Stimulated activated CD8-positive, alpha-beta memory T cell treated with anti-CD3 and anti-CD28 coated beads, Interleukin-7, amount 100 ng/mL, for 24 hours (primary cell): ENCODE data around the gene GRID2.
"Not testable (repeated sequence)": the region's sequence is repeated elsewhere in the genome, so short reads cannot be mapped to it uniquely, and the experiment has no call there.

Experiments
- DNase-seq: peaks from one replicate; pipeline ENCODE4 v3.0.0-alpha.2; 2020; ENCODE audit warnings: low read depth

Gene GRID2

GRCh38 chr4:93317561-93317960, 1013.8 kb downstream of the GRID2 start:
- no peak for DNase-seq

GRCh38 chr4:93319041-93319440, 1015.3 kb downstream of the GRID2 start:
- DNase-seq: no peak

GRCh38 chr4:93320356-93320755, 1016.6 kb downstream of the GRID2 start:
- DNase-seq: no peak

GRCh38 chr4:93327346-93327745, 1023.6 kb downstream of the GRID2 start:
- DNase-seq: no peak

- DNase-seq: no peak
Observed at GRCh38 chr4:93334003-93334402, 1030.2 kb downstream of the GRID2 start.

GRCh38 chr4:93337196-93337595, 1033.4 kb downstream of the GRID2 start:
- no peak for DNase-seq

GRCh38 chr4:93342738-93343137, 1039.0 kb downstream of the GRID2 start:
- no peak for DNase-seq

GRCh38 chr4:93346840-93347239, 1043.1 kb downstream of the GRID2 start:
- no peak for DNase-seq

- no peak for DNase-seq
Observed at GRCh38 chr4:93348896-93349295, 1045.1 kb downstream of the GRID2 start.

- no peak for DNase-seq
Observed at GRCh38 chr4:93351846-93352245, 1048.1 kb downstream of the GRID2 start.

- DNase-seq: no peak
Observed at GRCh38 chr4:93355411-93355810, 1051.6 kb downstream of the GRID2 start.

GRCh38 chr4:93359586-93359985, 1055.8 kb downstream of the GRID2 start:
- no peak for DNase-seq

GRCh38 chr4:93366169-93366755, 1062.5 kb downstream of the GRID2 start:
- not testable (repeated sequence) for DNase-seq

- no peak for DNase-seq
Observed at GRCh38 chr4:93368968-93369367, 1065.2 kb downstream of the GRID2 start.

- no peak for DNase-seq
Observed at GRCh38 chr4:93370256-93370655, 1066.5 kb downstream of the GRID2 start.

- DNase-seq: no peak
Observed at GRCh38 chr4:93373893-93374860, 1070.4 kb downstream of the GRID2 start.

- no peak for DNase-seq
Observed at GRCh38 chr4:93384241-93384640, 1080.5 kb downstream of the GRID2 start.

- no peak for DNase-seq
Observed at GRCh38 chr4:93384887-93385286, 1081.1 kb downstream of the GRID2 start.

- no peak for DNase-seq
Observed at GRCh38 chr4:93394545-93395081, 1090.8 kb downstream of the GRID2 start.

GRCh38 chr4:93396272-93396671, 1092.5 kb downstream of the GRID2 start:
- DNase-seq: no peak

GRCh38 chr4:93403571-93403970, 1099.8 kb downstream of the GRID2 start:
- DNase-seq: no peak

- DNase-seq: no peak
Observed at GRCh38 chr4:93407493-93408275, 1103.9 kb downstream of the GRID2 start.
